HepG2 (cell line): ENCODE measurements around the gene CASP12. TPM values are rescaled to one million over a fixed set of nuclear protein-coding genes. Genes with fewer than 3 reads are reported as not detected.

ENCODE experiments used
- ATAC-seq: fragments of 200-7000 bp; cut with Tn5 transposase; 3 replicates; pipeline ENCODE4 v1.9.1; 2020; ENCODE audit warnings: mild to moderate bottlenecking, moderate library complexity
- BruUV-seq: library from RNA; stranded (reverse); fragments of 400-500 nt; replicated peaks from 2 replicates; lab custom pipeline; 2021; lab: Mats Ljungman, UMichigan
- CTCF ChIA-PET: fragments of 300-600 bp; formaldehyde crosslinking; extraction: SDS; loops from one replicate; lab custom pipeline; 2021; ENCODE audit warnings: low total read pairs, inconsistent platforms, low intra/inter-chr PET ratio; lab: Yijun Ruan, JAX
- POLR2A ChIA-PET: fragments of 350-600 bp; sonication (Branson Sonifier 250); formaldehyde crosslinking; loops from one replicate; lab custom pipeline; 2020; ENCODE audit warnings: antibody characterized with exemption, inconsistent platforms; lab: Yijun Ruan, JAX
- DNase-seq: peaks from one replicate; pipeline ENCODE4 v3.0.0-alpha.2; 2015; ENCODE audit warnings: low spot score
- FAIRE-seq: peaks from 3 replicates; lab custom pipeline; 2011; peaks lifted over from hg19 to GRCh38; lab: Jason Lieb, UNC
- H2AFZ ChIP-seq: one replicate; pipeline ENCODE4 v1.6.1; 2011; ENCODE audit warnings: low read length, inconsistent platforms
- H3K27ac ChIP-seq: fragments of 300-600 bp; 3 replicates; pipeline ENCODE4 v1.8.0; 2011; ENCODE audit warnings: mixed run types, mild to moderate bottlenecking, mixed read lengths, low read length, inconsistent platforms; ENCODE audit not compliant: insufficient read depth; ENCODE audit errors: extremely low read length
- H3K27me3 ChIP-seq, 2 experiments: fragments of 200-600 bp in 1 of 2; 2 replicates in 1 of 2; 3 replicates in 1 of 2; pipeline versions ENCODE4 v1.6.0 to v1.8.0; 2011; ENCODE audit warnings: low read length in 2 of 2, mild to moderate bottlenecking in 2 of 2, moderate library complexity in 2 of 2, inconsistent platforms in 1 of 2; ENCODE audit not compliant: insufficient read depth in 2 of 2, control insufficient read depth in 1 of 2
- H3K36me3 ChIP-seq, 2 experiments: fragments of 200-600 bp in 1 of 2; replicated peaks in 1 of 2; 2 replicates in 1 of 2; 3 replicates in 1 of 2; pipeline versions ENCODE4 v1.5.1 to v1.8.0; 2011; ENCODE audit warnings: low read length in 2 of 2, inconsistent platforms in 1 of 2; ENCODE audit not compliant: insufficient read depth in 2 of 2, control insufficient read depth in 1 of 2
- H3K4me1 ChIP-seq: 2 replicates; pipeline ENCODE4 v1.5.1; 2012; ENCODE audit warnings: low read length, inconsistent platforms; ENCODE audit not compliant: insufficient read depth
- H3K4me2 ChIP-seq: 2 replicates; pipeline ENCODE4 v1.6.0; 2011; ENCODE audit warnings: low read depth, low read length, inconsistent platforms
- H3K4me3 ChIP-seq, 3 experiments: fragments of 200-600 bp in 1 of 3; sonication (generic), shearing (Covaris generic) in 1 of 3; replicated peaks in 1 of 3; 2 replicates each; pipeline ENCODE4 v1.5.1; 2011 to 2016; ENCODE audit warnings: low read length in 3 of 3, inconsistent platforms in 2 of 3, low read depth in 2 of 3, mild to moderate bottlenecking in 2 of 3, control low read depth in 1 of 3, mixed read lengths in 1 of 3; ENCODE audit not compliant: insufficient read depth in 1 of 3
- H3K79me2 ChIP-seq: one replicate; pipeline ENCODE4 v1.6.1; 2011; ENCODE audit warnings: low read length, inconsistent platforms; ENCODE audit not compliant: insufficient read depth
- H3K9ac ChIP-seq: 2 replicates; pipeline ENCODE4 v1.6.0; 2011; ENCODE audit warnings: mild to moderate bottlenecking, low read depth, low read length, inconsistent platforms; ENCODE audit not compliant: insufficient read depth
- H3K9me3 ChIP-seq: 2 replicates; pipeline ENCODE4 v1.5.1; 2012; ENCODE audit warnings: mild to moderate bottlenecking, low read length
- H4K20me1 ChIP-seq: 2 replicates; pipeline ENCODE4 v1.6.0; 2011; ENCODE audit warnings: inconsistent platforms, mild to moderate bottlenecking, low read length, moderate library complexity; ENCODE audit not compliant: insufficient read depth
- CBX1 ChIP-seq: IDR thresholded peaks from one replicate; pipeline ENCODE4 v1.6.1; 2016; ENCODE audit warnings: antibody characterized with exemption, low read depth
- EEA1 ChIP-seq: sonication (generic); formaldehyde crosslinking; IDR thresholded peaks from 2 replicates; pipeline ENCODE4 v1.5.1; 2020; ENCODE audit warnings: mild to moderate bottlenecking, missing genetic modification reagents, borderline replicate concordance
- FOXJ3 ChIP-seq: sonication (generic); formaldehyde crosslinking; IDR thresholded peaks from 2 replicates; pipeline ENCODE4 v1.4.0; 2020; ENCODE audit warnings: missing genetic modification reagents, mild to moderate bottlenecking, borderline replicate concordance
- KLF13 ChIP-seq: sonication (generic); formaldehyde crosslinking; IDR thresholded peaks from 2 replicates; pipeline ENCODE4 v1.4.0; 2020; ENCODE audit warnings: mild to moderate bottlenecking, missing genetic modification reagents
- SNAPC2 ChIP-seq: sonication (generic); formaldehyde crosslinking; IDR thresholded peaks from 2 replicates; pipeline ENCODE4 v1.8.1; 2022; ENCODE audit warnings: mild to moderate bottlenecking, missing genetic modification reagents
- ZKSCAN5 ChIP-seq: sonication (generic); formaldehyde crosslinking; IDR thresholded peaks from 2 replicates; pipeline ENCODE4 v1.5.1; 2020; ENCODE audit warnings: mild to moderate bottlenecking, missing genetic modification reagents
- ZNF331 ChIP-seq: sonication (generic); formaldehyde crosslinking; IDR thresholded peaks from 2 replicates; pipeline ENCODE4 v1.4.0; 2020; ENCODE audit warnings: missing genetic modification reagents
- ZNF484 ChIP-seq: sonication (generic); formaldehyde crosslinking; IDR thresholded peaks from 2 replicates; pipeline ENCODE4 v1.5.1; 2020; ENCODE audit warnings: mild to moderate bottlenecking, low read depth, missing genetic modification reagents, borderline replicate concordance
- ZNF775 ChIP-seq: sonication (generic); formaldehyde crosslinking; IDR thresholded peaks from 2 replicates; pipeline ENCODE4 v1.4.0; 2020; ENCODE audit warnings: missing genetic modification reagents, mild to moderate bottlenecking, moderate library complexity, borderline replicate concordance
- WGBS: methylation state at CpG from one replicate; pipeline ENCODE4 v1.1.6; 2017; ENCODE audit warnings: low lambda C conversion rate; 5-methylcytosine and 5-hydroxymethylcytosine counted together
- in situ Hi-C: cut with HindIII; loops from 2 replicates; pipeline ENCODE4 v1.10.0; 2017; ENCODE audit warnings: low pct_unique_long_range_greater_than_20kb; ENCODE audit not compliant: extremely low pct_ligation_motif_present
- intact Hi-C: fragments of 100-400 bp; cut with micrococcal nuclease; formaldehyde crosslinking; loops from one replicate; pipeline ENCODE4 v1.10.0; 2022; ENCODE audit not compliant: unreplicated experiment
- polyA plus RNA-seq, 8 experiments: library from polyadenylated mRNA; depleted of rRNA in 3 of 8; stranded (reverse) in 7 of 8; unstranded in 1 of 8; fragments of >200 nt; fragmentation: Illumina TruSeq in 4 of 8; extraction: Trizol in 4 of 8; gene quantifications; 2 replicates each; pipeline versions ENCODE4 v1.2.1 to v1.2.3, GENCODE V29; 2011 to 2016; ENCODE audit warnings: low read depth in 4 of 8, missing spikeins in 1 of 8, mixed read lengths in 1 of 8; ENCODE audit not compliant: insufficient read depth in 1 of 8
- total RNA-seq, 5 experiments: library from RNA; depleted of rRNA; stranded (reverse); fragments of >200 nt; fragmentation: Illumina TruSeq; extraction: Trizol; gene quantifications; 2 replicates each; pipeline ENCODE4 v1.2.3, GENCODE V29; 2016; ENCODE audit warnings: low read depth in 1 of 5
- TF ChIP-seq, protein P1 (sequence below), 2 experiments: IDR thresholded peaks; 2 replicates each; pipeline ENCODE4 v1.6.1; 2011 to 2012; ENCODE audit warnings: low read length in 2 of 2, borderline replicate concordance in 1 of 2, low read depth in 1 of 2, mild to moderate bottlenecking in 1 of 2, moderate library complexity in 1 of 2
- TF ChIP-seq, protein P2 (sequence below): sonication (generic); formaldehyde crosslinking; IDR thresholded peaks from 2 replicates; pipeline ENCODE4 v1.4.0; 2020; ENCODE audit warnings: missing genetic modification reagents
- TF ChIP-seq, protein P3 (sequence below): IDR thresholded peaks from 2 replicates; pipeline ENCODE4 v1.6.1; 2016; ENCODE audit warnings: missing biosample characterization, missing genetic modification reagents, low read depth
- TF ChIP-seq, protein P4 (sequence below): sonication (generic); formaldehyde crosslinking; conservative IDR thresholded peaks from 2 replicates; pipeline ENCODE4 v1.4.0; 2020; ENCODE audit warnings: mild to moderate bottlenecking, missing genetic modification reagents, moderate library complexity

CASP12 gene
- total and polyA plus RNA-seq, 2 of the 13 experiments (the other 11 are each of a cell fraction or from before 2014, with no cell fraction given) = not detected

DNA sequence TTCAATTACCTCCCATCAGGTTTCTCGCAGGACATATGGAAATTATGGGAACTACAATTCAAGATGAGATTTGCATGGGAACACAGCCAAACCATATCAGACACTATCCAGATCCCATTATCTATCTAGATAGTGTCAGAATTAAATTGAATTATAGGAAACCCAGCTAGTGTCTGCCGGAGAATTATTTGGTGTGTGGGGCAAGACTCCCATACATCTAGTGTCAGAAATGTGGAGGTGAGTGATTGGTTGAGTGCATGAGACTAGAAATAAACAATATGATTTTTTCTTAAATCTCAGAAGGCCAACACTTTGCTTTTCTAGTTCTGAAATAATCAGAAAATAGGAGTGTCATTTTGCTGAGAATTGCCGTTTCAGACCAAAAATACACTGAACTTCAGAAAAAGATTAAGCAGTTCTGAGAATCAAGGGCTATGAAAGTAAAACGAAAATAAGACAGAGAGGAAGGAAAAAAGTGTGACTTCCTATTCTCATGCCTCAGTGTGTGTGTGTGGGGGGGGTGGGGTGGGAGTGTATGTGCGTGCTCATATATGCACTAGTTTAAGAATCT is 21.3 kb downstream of the CASP12 start:
- ChIA-PET POLR2A (no interaction called here), CTCF (no interaction called here)
- Histone ChIP-seq H3K79me2 (no peaks in the 10 kb centered on the region), H3K27me3 (no peaks in the 10 kb centered on the region), H4K20me1 (no peaks in the 10 kb centered on the region), H2AFZ (no peak overlapping the region), H3K4me1 (no peaks in the 10 kb centered on the region), H3K4me2 (no peak overlapping the region), H3K9ac (no peak overlapping the region), H3K27ac (no peak overlapping the region), H3K36me3 (no peaks in the 10 kb centered on the region), H3K4me3 (no peak overlapping the region), H3K9me3 (no peaks in the 10 kb centered on the region)
- in situ Hi-C loops (no loop called here), intact Hi-C loops (no loop called here)
- DNase-seq = no peak
- no peak for FAIRE-seq
- no TSS peak for BruUV-seq
- no peak for ATAC-seq
- 37% methylated on average over 5 of the region's 5 CpGs for WGBS
- no peak for TF ChIP-seq CBX1
- TF ChIP-seq ZKSCAN5 = no peak
- TF ChIP-seq ZNF484 (CRISPR knock-in tag) = no peak
- TF ChIP-seq, protein P1, sequence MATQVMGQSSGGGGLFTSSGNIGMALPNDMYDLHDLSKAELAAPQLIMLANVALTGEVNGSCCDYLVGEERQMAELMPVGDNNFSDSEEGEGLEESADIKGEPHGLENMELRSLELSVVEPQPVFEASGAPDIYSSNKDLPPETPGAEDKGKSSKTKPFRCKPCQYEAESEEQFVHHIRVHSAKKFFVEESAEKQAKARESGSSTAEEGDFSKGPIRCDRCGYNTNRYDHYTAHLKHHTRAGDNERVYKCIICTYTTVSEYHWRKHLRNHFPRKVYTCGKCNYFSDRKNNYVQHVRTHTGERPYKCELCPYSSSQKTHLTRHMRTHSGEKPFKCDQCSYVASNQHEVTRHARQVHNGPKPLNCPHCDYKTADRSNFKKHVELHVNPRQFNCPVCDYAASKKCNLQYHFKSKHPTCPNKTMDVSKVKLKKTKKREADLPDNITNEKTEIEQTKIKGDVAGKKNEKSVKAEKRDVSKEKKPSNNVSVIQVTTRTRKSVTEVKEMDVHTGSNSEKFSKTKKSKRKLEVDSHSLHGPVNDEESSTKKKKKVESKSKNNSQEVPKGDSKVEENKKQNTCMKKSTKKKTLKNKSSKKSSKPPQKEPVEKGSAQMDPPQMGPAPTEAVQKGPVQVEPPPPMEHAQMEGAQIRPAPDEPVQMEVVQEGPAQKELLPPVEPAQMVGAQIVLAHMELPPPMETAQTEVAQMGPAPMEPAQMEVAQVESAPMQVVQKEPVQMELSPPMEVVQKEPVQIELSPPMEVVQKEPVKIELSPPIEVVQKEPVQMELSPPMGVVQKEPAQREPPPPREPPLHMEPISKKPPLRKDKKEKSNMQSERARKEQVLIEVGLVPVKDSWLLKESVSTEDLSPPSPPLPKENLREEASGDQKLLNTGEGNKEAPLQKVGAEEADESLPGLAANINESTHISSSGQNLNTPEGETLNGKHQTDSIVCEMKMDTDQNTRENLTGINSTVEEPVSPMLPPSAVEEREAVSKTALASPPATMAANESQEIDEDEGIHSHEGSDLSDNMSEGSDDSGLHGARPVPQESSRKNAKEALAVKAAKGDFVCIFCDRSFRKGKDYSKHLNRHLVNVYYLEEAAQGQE (IDR thresholded peaks at IDR 0.05; ENCODE audit: borderline replicate concordance in 1 of 2, low read depth in 1 of 2, low read length in 2 of 2) = no peak
- TF ChIP-seq EEA1 (CRISPR knock-in tag) = no peak
- TF ChIP-seq, protein P2, sequence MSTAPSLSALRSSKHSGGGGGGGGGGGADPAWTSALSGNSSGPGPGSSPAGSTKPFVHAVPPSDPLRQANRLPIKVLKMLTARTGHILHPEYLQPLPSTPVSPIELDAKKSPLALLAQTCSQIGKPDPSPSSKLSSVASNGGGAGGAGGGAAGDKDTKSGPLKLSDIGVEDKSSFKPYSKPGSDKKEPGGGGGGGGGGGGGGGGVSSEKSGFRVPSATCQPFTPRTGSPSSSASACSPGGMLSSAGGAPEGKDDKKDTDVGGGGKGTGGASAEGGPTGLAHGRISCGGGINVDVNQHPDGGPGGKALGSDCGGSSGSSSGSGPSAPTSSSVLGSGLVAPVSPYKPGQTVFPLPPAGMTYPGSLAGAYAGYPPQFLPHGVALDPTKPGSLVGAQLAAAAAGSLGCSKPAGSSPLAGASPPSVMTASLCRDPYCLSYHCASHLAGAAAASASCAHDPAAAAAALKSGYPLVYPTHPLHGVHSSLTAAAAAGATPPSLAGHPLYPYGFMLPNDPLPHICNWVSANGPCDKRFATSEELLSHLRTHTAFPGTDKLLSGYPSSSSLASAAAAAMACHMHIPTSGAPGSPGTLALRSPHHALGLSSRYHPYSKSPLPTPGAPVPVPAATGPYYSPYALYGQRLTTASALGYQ (CRISPR knock-in tag) = no peak
- no peak for TF ChIP-seq SNAPC2 (CRISPR knock-in tag)
- TF ChIP-seq ZNF775 (CRISPR knock-in tag) = no peak
- TF ChIP-seq FOXJ3 = no peak
- no peak for TF ChIP-seq ZNF331 (CRISPR knock-in tag)
- TF ChIP-seq, protein P3, sequence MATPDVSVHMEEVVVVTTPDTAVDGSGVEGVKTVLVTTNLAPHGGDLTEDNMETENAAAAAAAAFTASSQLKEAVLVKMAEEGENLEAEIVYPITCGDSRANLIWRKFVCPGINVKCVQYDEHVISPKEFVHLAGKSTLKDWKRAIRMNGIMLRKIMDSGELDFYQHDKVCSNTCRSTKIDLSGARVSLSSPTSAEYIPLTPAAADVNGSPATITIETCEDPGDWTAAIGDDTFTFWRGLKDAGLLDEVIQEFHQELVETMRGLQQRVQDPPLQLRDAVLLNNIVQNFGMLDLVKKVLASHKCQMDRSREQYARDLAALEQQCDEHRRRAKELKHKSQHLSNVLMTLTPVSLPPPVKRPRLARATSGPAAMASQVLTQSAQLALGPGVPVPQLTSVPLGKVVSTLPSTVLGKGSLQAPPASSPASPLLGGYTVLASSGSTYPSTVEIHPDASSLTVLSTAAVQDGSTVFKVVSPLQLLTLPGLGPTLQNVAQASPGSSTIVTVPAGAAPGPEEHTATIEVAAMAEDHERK (CRISPR knock-in tag) = no peak
- TF ChIP-seq KLF13 = no peak
- TF ChIP-seq, protein P4, sequence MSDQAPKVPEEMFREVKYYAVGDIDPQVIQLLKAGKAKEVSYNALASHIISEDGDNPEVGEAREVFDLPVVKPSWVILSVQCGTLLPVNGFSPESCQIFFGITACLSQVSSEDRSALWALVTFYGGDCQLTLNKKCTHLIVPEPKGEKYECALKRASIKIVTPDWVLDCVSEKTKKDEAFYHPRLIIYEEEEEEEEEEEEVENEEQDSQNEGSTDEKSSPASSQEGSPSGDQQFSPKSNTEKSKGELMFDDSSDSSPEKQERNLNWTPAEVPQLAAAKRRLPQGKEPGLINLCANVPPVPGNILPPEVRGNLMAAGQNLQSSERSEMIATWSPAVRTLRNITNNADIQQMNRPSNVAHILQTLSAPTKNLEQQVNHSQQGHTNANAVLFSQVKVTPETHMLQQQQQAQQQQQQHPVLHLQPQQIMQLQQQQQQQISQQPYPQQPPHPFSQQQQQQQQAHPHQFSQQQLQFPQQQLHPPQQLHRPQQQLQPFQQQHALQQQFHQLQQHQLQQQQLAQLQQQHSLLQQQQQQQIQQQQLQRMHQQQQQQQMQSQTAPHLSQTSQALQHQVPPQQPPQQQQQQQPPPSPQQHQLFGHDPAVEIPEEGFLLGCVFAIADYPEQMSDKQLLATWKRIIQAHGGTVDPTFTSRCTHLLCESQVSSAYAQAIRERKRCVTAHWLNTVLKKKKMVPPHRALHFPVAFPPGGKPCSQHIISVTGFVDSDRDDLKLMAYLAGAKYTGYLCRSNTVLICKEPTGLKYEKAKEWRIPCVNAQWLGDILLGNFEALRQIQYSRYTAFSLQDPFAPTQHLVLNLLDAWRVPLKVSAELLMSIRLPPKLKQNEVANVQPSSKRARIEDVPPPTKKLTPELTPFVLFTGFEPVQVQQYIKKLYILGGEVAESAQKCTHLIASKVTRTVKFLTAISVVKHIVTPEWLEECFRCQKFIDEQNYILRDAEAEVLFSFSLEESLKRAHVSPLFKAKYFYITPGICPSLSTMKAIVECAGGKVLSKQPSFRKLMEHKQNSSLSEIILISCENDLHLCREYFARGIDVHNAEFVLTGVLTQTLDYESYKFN (CRISPR knock-in tag) = no peak
